HFFc6 (cell line): ENCODE data around the gene USP12. TPM values are rescaled to one million over a fixed set of nuclear protein-coding genes. Genes with fewer than 3 reads are reported as not detected.

Experiments
- DNase-seq: peaks from one replicate; pipeline ENCODE4 v3.0.0-alpha.2; 2018
- H3K27ac Mint-ChIP-seq: 2 replicates; pipeline ENCODE4 v1.8.0; 2020; ENCODE audit warnings: mild to moderate bottlenecking, mixed read lengths
- H3K27me3 Mint-ChIP-seq: 2 replicates; pipeline ENCODE4 v1.8.0; 2021; ENCODE audit warnings: mild to moderate bottlenecking, moderate library complexity, mixed read lengths; ENCODE audit not compliant: insufficient read depth
- H3K36me3 Mint-ChIP-seq: 2 replicates; pipeline ENCODE4 v1.8.0; 2021; ENCODE audit warnings: low read depth, mixed read lengths
- H3K4me1 Mint-ChIP-seq: 2 replicates; pipeline ENCODE4 v1.8.0; 2020; ENCODE audit warnings: low read depth, mixed read lengths
- H3K4me3 Mint-ChIP-seq: 2 replicates; pipeline ENCODE4 v1.8.0; 2020; ENCODE audit warnings: mild to moderate bottlenecking, moderate library complexity, mixed read lengths
- H3K9me3 Mint-ChIP-seq: 2 replicates; pipeline ENCODE4 v1.8.0; 2020; ENCODE audit warnings: mild to moderate bottlenecking, mixed read lengths
- CTCF ChIP-seq: fragments of 200-600 bp; sonication (generic); IDR thresholded peaks from 2 replicates; pipeline ENCODE4 v1.5.0; 2021; ENCODE audit warnings: antibody characterized with exemption, mild to moderate bottlenecking
- total RNA-seq, 6 experiments: library from RNA; stranded (reverse); fragmentation: NEBNext Ultra II Directional; extraction: Animal tissue kit (Norgen Biotek cat#: 25700); gene quantifications; 2 replicates in 1 of 6; 3 replicates in 5 of 6; pipeline ENCODE4 v1.2.3, GENCODE V29; 2021

Gene USP12
- total RNA-seq, 6 experiments from 2014 or later = 20.0 to 25.2 (median 22.7) TPM

GRCh38 chr13:27200413-27201070, 28.9 kb upstream of the USP12 start:
- Mint-ChIP-seq H3K27me3 (peaks cover 2% of the 10 kb centered on the region; the same call in 1 of the 2 replicates), H3K4me1 (peaks cover 45% of the 10 kb centered on the region), H3K4me3 (no peak overlapping the region), H3K27ac (no peak overlapping the region), H3K9me3 (peaks cover 6% of the 10 kb centered on the region; the same call in 1 of the 2 replicates), H3K36me3 (peaks cover 8% of the 10 kb centered on the region; the same call in 1 of the 2 replicates)
- DNase-seq = no peak
- TF ChIP-seq CTCF = no peak

GRCh38 chr13:27199696-27200095, 28.1 kb upstream of the USP12 start:
- no peak for DNase-seq
- Mint-ChIP-seq H3K27ac (no peak overlapping the region), H3K4me1 (peaks cover 53% of the 10 kb centered on the region), H3K36me3 (peaks cover 8% of the 10 kb centered on the region; the same call in 1 of the 2 replicates), H3K27me3 (no peaks in the 10 kb centered on the region), H3K4me3 (no peak overlapping the region), H3K9me3 (peaks cover 6% of the 10 kb centered on the region; the same call in 1 of the 2 replicates)
- no peak for TF ChIP-seq CTCF

- Mint-ChIP-seq H3K36me3 (peaks cover 8% of the 10 kb centered on the region; the same call in 1 of the 2 replicates), H3K27me3 (no peaks in the 10 kb centered on the region), H3K4me3 (no peak overlapping the region), H3K4me1 (peaks cover 58% of the 10 kb centered on the region), H3K27ac (no peak overlapping the region), H3K9me3 (peaks cover 6% of the 10 kb centered on the region; the same call in 1 of the 2 replicates)
- DNase-seq = no peak
- TF ChIP-seq CTCF = no peak
These were observed 27.6 kb upstream of the USP12 start for GRCh38 chr13:27199211-27199610.

GRCh38 chr13:27194895-27195764, 23.5 kb upstream of the USP12 start:
- peak overlapping the region; percentile 68 for H3K4me3 Mint-ChIP-seq
- peak; percentile 92 for DNase-seq
- H3K9me3 Mint-ChIP-seq = peaks cover 6% of the 10 kb centered on the region; the same call in 1 of the 2 replicates
- H3K36me3 Mint-ChIP-seq = peaks cover 8% of the 10 kb centered on the region; the same call in 1 of the 2 replicates
- H3K27ac Mint-ChIP-seq = peak overlapping the region; percentile 73
- H3K4me1 Mint-ChIP-seq = peaks cover 43% of the 10 kb centered on the region
- no peak for TF ChIP-seq CTCF
- no peaks in the 10 kb centered on the region; the same call in 1 of the 2 replicates for H3K27me3 Mint-ChIP-seq

GRCh38 chr13:27194209-27194608, 22.6 kb upstream of the USP12 start:
- no peak for DNase-seq
- Mint-ChIP-seq H3K9me3 (peaks cover 6% of the 10 kb centered on the region; the same call in 1 of the 2 replicates), H3K36me3 (peaks cover 8% of the 10 kb centered on the region; the same call in 1 of the 2 replicates), H3K27me3 (no peaks in the 10 kb centered on the region; the same call in 1 of the 2 replicates), H3K4me3 (no peak overlapping the region), H3K4me1 (peaks cover 43% of the 10 kb centered on the region), H3K27ac (peak overlapping the region; percentile 73)
- TF ChIP-seq CTCF = no peak
